ENCODE data around the gene RAD54L. TPM values are rescaled to one million over a fixed set of nuclear protein-coding genes. Genes with fewer than 3 reads are reported as not detected.
"Not testable (repeated sequence)": the region's sequence is repeated elsewhere in the genome, so short reads cannot be mapped to it uniquely, and the experiment has no call there.

The RAD54L gene
- total and polyA plus RNA-seq, 9 donors = 2.8 to 9.2 (median 7.8) TPM

DNA sequence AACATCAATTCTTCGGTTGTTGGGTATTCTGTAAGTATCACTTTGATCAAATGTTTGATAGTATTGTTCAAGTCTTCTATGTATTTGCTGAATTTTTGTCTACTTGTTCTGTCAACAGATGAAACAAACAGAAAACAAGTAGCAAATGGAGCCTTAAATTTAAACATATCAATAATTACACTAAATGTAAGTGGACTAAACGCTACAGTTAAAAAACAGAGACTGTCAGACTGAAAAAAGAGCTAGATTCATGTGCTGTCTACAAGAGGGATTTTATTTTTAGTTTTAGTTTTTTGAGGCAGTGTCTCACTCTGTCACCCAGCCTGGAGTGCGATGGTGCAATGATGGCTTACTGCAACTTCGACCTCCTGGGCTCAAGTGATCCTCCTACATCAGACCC lies 10.7 kb upstream of the RAD54L start:
- H3K27ac ChIP-seq (ENCODE audit: low read length) = no peak overlapping the region
- no peaks in the 10 kb centered on the region for H3K4me1 ChIP-seq (ENCODE audit: control insufficient read depth, insufficient read depth, low read length)
- no peaks in the 10 kb centered on the region for H3K27me3 ChIP-seq (ENCODE audit: control insufficient read depth, insufficient read depth, low read length)
- H3K4me3 ChIP-seq (ENCODE audit: low read length) = no peak overlapping the region
- no CpG with 5 or more reads among the region's 4 CpGs for WGBS (ENCODE audit: insufficient coverage)
- no peaks in the 10 kb centered on the region for H3K36me3 ChIP-seq (ENCODE audit: control insufficient read depth, insufficient read depth, low read length)
- DNase-seq = no peak
- peaks cover 3% of the 10 kb centered on the region for H3K9me3 ChIP-seq (replicated peaks; ENCODE audit: control insufficient read depth, low read depth, low read length)

DNA sequence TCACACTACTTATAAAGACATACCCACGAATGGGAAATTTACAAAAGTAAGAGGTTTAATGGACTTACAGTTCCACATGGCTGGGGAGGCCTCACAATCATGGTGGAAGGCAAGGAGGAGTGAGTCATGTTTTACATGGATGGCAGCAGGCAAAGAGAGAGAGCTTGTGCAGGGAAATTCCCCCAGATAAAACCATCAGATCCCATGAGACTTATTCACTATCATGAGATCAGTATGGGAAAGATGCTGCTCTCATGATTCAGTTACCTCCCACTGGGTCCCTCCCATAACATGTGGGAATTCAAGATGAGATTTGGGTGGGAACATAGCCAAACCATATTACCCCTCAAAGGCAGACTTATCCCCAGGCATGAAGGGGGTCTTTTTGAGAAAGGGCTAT lies 8.7 kb upstream of the RAD54L start:
- H3K4me1 ChIP-seq (ENCODE audit: control insufficient read depth, insufficient read depth, low read length); H3K27me3 ChIP-seq (ENCODE audit: control insufficient read depth, insufficient read depth, low read length); H3K4me3 ChIP-seq (ENCODE audit: low read length); H3K27ac ChIP-seq (ENCODE audit: low read length); H3K9me3 ChIP-seq (replicated peaks; ENCODE audit: control insufficient read depth, low read depth, low read length); H3K36me3 ChIP-seq (ENCODE audit: control insufficient read depth, insufficient read depth, low read length); DNase-seq: not testable (repeated sequence)
- WGBS (ENCODE audit: insufficient coverage) = no CpG with 5 or more reads among the region's 1 CpG

DNA sequence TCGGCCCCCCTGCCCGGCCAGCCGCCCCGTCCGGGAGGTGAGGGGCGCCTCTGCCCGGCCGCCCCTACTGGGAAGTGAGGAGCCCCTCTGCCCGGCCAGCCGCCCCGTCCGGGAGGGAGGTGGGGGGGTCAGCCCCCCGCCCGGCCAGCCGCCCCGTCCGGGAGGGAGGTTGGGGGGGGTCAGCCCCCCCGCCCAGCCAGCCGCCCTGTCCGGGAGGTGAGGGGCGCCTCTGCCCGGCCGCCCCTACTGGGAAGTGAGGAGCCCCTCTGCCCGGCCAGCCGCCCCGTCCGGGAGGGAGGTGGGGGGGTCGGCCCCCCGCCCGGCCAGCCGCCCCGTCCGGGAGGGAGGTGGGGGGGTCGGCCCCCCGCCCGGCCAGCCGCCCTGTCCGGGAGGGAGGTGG lies 5.8 kb upstream of the RAD54L start:
- not testable (repeated sequence) for H3K4me1 ChIP-seq (ENCODE audit: control insufficient read depth, insufficient read depth, low read length); DNase-seq; H3K36me3 ChIP-seq (ENCODE audit: control insufficient read depth, insufficient read depth, low read length); H3K9me3 ChIP-seq (replicated peaks; ENCODE audit: control insufficient read depth, low read depth, low read length); H3K27ac ChIP-seq (ENCODE audit: low read length); H3K27me3 ChIP-seq (ENCODE audit: control insufficient read depth, insufficient read depth, low read length); H3K4me3 ChIP-seq (ENCODE audit: low read length)
- 70% methylated on average over 2 of the region's 38 CpGs for WGBS (ENCODE audit: insufficient coverage)

- WGBS (ENCODE audit: insufficient coverage) = no CpG with 5 or more reads among the region's 1 CpG
- no peaks in the 10 kb centered on the region for H3K9me3 ChIP-seq (replicated peaks; ENCODE audit: control insufficient read depth, low read depth, low read length)
- no peaks in the 10 kb centered on the region for H3K36me3 ChIP-seq (ENCODE audit: control insufficient read depth, insufficient read depth, low read length)
- no peaks in the 10 kb centered on the region for H3K27me3 ChIP-seq (ENCODE audit: control insufficient read depth, insufficient read depth, low read length)
- no peak overlapping the region for H3K4me3 ChIP-seq (ENCODE audit: low read length)
- no peak overlapping the region for H3K27ac ChIP-seq (ENCODE audit: low read length)
- H3K4me1 ChIP-seq (ENCODE audit: control insufficient read depth, insufficient read depth, low read length) = peaks cover under 1% of the 10 kb centered on the region
- no peak for DNase-seq
These were observed 4.6 kb upstream of the RAD54L start for GRCh38 chr1:46242918-46243317.

DNA sequence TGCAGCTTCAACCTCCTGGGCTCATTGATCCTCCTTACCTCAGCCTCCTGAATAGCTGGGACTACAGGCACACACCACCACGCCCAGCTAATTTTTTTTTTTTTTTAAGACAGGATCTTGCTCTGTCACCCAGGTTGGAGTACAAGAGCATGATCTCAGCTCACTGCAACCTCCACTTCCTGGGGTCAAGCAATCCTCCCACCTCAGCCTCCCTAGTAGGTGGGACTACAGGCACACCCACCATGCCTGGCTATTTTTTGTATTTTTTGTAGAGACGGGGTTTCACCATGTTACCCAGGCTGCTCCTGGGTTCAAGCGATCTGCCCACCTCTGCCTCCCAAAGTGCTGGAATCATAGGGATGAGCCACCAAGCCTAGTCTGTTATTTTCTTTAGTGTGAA lies 3.7 kb upstream of the RAD54L start:
- H3K9me3 ChIP-seq (replicated peaks; ENCODE audit: control insufficient read depth, low read depth, low read length); H3K36me3 ChIP-seq (ENCODE audit: control insufficient read depth, insufficient read depth, low read length); H3K27ac ChIP-seq (ENCODE audit: low read length); H3K4me3 ChIP-seq (ENCODE audit: low read length); H3K4me1 ChIP-seq (ENCODE audit: control insufficient read depth, insufficient read depth, low read length); H3K27me3 ChIP-seq (ENCODE audit: control insufficient read depth, insufficient read depth, low read length); DNase-seq: not testable (repeated sequence)
- 83% methylated on average over 1 of the region's 3 CpGs for WGBS (ENCODE audit: insufficient coverage)

- no peak overlapping the region for H3K4me3 ChIP-seq (ENCODE audit: low read length)
- DNase-seq = peak; percentile 26
- H3K36me3 ChIP-seq (ENCODE audit: control insufficient read depth, insufficient read depth, low read length) = peaks cover 2% of the 10 kb centered on the region
- H3K4me1 ChIP-seq (ENCODE audit: control insufficient read depth, insufficient read depth, low read length) = peaks cover 8% of the 10 kb centered on the region
- no peaks in the 10 kb centered on the region for H3K27me3 ChIP-seq (ENCODE audit: control insufficient read depth, insufficient read depth, low read length)
- 29% methylated on average over 1 of the region's 3 CpGs for WGBS (ENCODE audit: insufficient coverage)
- no peaks in the 10 kb centered on the region for H3K9me3 ChIP-seq (replicated peaks; ENCODE audit: control insufficient read depth, low read depth, low read length)
- no peak overlapping the region for H3K27ac ChIP-seq (ENCODE audit: low read length)
These were observed 2.7 kb upstream of the RAD54L start for GRCh38 chr1:46244656-46245371.

DNA sequence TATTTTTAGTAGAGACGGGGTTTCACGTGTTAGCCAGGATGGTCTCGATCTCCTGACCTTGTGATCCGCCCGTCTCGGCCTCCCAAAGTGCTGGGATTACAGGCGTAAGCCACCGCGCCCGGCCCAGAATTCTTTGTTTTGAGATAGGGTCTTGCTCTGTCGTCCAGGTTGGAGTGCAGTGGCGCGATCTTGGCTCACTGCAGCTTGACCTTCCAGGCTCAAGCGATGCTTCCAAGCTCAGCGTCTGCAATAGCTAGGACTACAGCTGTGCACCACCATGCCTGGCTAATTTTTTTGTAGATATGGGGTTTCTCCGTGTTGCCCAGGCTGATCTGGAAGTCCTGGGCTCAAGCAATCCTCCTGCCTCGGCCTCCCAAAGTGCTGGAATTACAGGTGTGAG lies 1.4 kb upstream of the RAD54L start:
- H3K36me3 ChIP-seq (ENCODE audit: control insufficient read depth, insufficient read depth, low read length); H3K27ac ChIP-seq (ENCODE audit: low read length); H3K27me3 ChIP-seq (ENCODE audit: control insufficient read depth, insufficient read depth, low read length); H3K4me1 ChIP-seq (ENCODE audit: control insufficient read depth, insufficient read depth, low read length); H3K9me3 ChIP-seq (replicated peaks; ENCODE audit: control insufficient read depth, low read depth, low read length); H3K4me3 ChIP-seq (ENCODE audit: low read length): not testable (repeated sequence)
- WGBS (ENCODE audit: insufficient coverage) = 95% methylated on average over 10 of the region's 17 CpGs
- DNase-seq = peak; percentile 12

GRCh38 chr1:46246548-46247435 lies 771 bp upstream of the RAD54L start:
- WGBS (ENCODE audit: insufficient coverage) = 0% methylated on average over 23 of the region's 35 CpGs
- peak overlapping the region; percentile 70 for H3K4me3 ChIP-seq (ENCODE audit: low read length)
- H3K27ac ChIP-seq (ENCODE audit: low read length) = peak overlapping the region; percentile 86
- DNase-seq = peak; percentile 79
- no peaks in the 10 kb centered on the region for H3K27me3 ChIP-seq (ENCODE audit: control insufficient read depth, insufficient read depth, low read length)
- H3K9me3 ChIP-seq (replicated peaks; ENCODE audit: control insufficient read depth, low read depth, low read length) = no peaks in the 10 kb centered on the region
- H3K36me3 ChIP-seq (ENCODE audit: control insufficient read depth, insufficient read depth, low read length) = peaks cover 7% of the 10 kb centered on the region
- peaks cover 8% of the 10 kb centered on the region for H3K4me1 ChIP-seq (ENCODE audit: control insufficient read depth, insufficient read depth, low read length)

- DNase-seq = peak; percentile 57
These were observed 758 bp downstream of the RAD54L start for GRCh38 chr1:46248122-46248920.

GRCh38 chr1:46254668-46255067 lies 7.1 kb downstream of the RAD54L start:
- H3K27me3 ChIP-seq (ENCODE audit: control insufficient read depth, insufficient read depth, low read length) = no peaks in the 10 kb centered on the region
- 94% methylated on average over 5 of the region's 5 CpGs for WGBS (ENCODE audit: insufficient coverage)
- no peak overlapping the region for H3K27ac ChIP-seq (ENCODE audit: low read length)
- no peaks in the 10 kb centered on the region for H3K9me3 ChIP-seq (replicated peaks; ENCODE audit: control insufficient read depth, low read depth, low read length)
- H3K4me1 ChIP-seq (ENCODE audit: control insufficient read depth, insufficient read depth, low read length) = no peaks in the 10 kb centered on the region
- no peak for DNase-seq
- H3K4me3 ChIP-seq (ENCODE audit: low read length) = no peak overlapping the region
- peaks cover 26% of the 10 kb centered on the region for H3K36me3 ChIP-seq (ENCODE audit: control insufficient read depth, insufficient read depth, low read length)

More at GRCh38 chr1:46248122-46248920, 758 bp downstream of the RAD54L start:
- no peaks in the 10 kb centered on the region for H3K27me3 ChIP-seq (ENCODE audit: control insufficient read depth, insufficient read depth, low read length)
- H3K27ac ChIP-seq (ENCODE audit: low read length) = no peak overlapping the region
- WGBS (ENCODE audit: insufficient coverage) = 2% methylated on average over 5 of the region's 7 CpGs
- peaks cover 17% of the 10 kb centered on the region for H3K36me3 ChIP-seq (ENCODE audit: control insufficient read depth, insufficient read depth, low read length)
- H3K4me3 ChIP-seq (ENCODE audit: low read length) = peak overlapping the region; percentile 84
- H3K9me3 ChIP-seq (replicated peaks; ENCODE audit: control insufficient read depth, low read depth, low read length) = no peaks in the 10 kb centered on the region
- peaks cover 8% of the 10 kb centered on the region for H3K4me1 ChIP-seq (ENCODE audit: control insufficient read depth, insufficient read depth, low read length)
